RWPE2 (cell line): Measurements from ENCODE around the gene CDH4.

ENCODE experiments used
- ATAC-seq: fragments of 200-7000 bp; cut with Tn5 transposase; 3 replicates; pipeline ENCODE4 v1.9.1; 2021; ENCODE audit warnings: low read depth
- DNase-seq: peaks from one replicate; pipeline ENCODE4 v3.0.0-alpha.2; 2020; ENCODE audit warnings: low spot score
- H3K27ac ChIP-seq: fragments of 450-650 bp; 2 replicates; pipeline ENCODE4 v1.5.1; 2017; ENCODE audit warnings: mild to moderate bottlenecking; ENCODE audit not compliant: poor library complexity, severe bottlenecking
- H3K27me3 ChIP-seq: fragments of 250-450 bp; sonication (Bioruptor Pico); 2 replicates; pipeline ENCODE4 v1.5.1; 2021; ENCODE audit warnings: mild to moderate bottlenecking, moderate library complexity; ENCODE audit not compliant: insufficient read depth, poor library complexity, severe bottlenecking
- H3K36me3 ChIP-seq: fragments of 250-450 bp; sonication (Bioruptor Pico); 2 replicates; pipeline ENCODE4 v1.5.1; 2020; ENCODE audit warnings: low read depth, mild to moderate bottlenecking, moderate library complexity
- H3K4me1 ChIP-seq: fragments of 250-450 bp; sonication (Bioruptor Pico); 2 replicates; pipeline ENCODE4 v1.5.1; 2021; ENCODE audit warnings: mild to moderate bottlenecking, moderate library complexity; ENCODE audit not compliant: insufficient read depth, poor library complexity, severe bottlenecking
- H3K4me3 ChIP-seq: fragments of 250-450 bp; sonication (Bioruptor Pico); 2 replicates; pipeline ENCODE4 v1.5.1; 2021; ENCODE audit warnings: mild to moderate bottlenecking, moderate library complexity; ENCODE audit not compliant: severe bottlenecking
- H3K9me3 ChIP-seq: fragments of 250-450 bp; sonication (Bioruptor Pico); 2 replicates; pipeline ENCODE4 v1.5.1; 2021; ENCODE audit warnings: mild to moderate bottlenecking, moderate library complexity; ENCODE audit not compliant: severe bottlenecking
- TF ChIP-seq, protein P1 (sequence below): fragments of 450-650 bp; IDR thresholded peaks from one replicate; pipeline ENCODE4 v1.5.1; 2017; ENCODE audit warnings: mild to moderate bottlenecking, moderate library complexity; ENCODE audit not compliant: poor library complexity, severe bottlenecking

CDH4 gene

DNA sequence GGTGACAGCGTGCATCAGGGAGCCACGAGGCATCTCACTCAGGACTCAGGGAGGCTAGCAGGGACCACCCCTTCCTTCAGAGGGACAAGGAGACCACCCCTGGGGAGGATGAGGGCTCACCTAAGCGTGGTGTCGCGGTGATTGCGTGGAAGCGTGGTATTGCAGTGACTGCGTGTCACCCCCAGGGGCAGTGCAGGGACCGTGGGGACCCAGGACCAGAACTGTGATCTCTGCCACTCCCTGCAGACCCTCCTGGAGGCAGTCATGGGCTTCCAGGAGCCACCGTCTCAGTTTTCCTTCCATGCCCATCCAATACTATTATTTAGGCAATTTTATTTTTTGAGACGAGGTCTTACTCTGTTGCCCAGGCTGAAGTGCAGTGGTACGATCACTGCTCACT is 666.5 kb downstream of the CDH4 start:
- Histone ChIP-seq H3K36me3 (no peaks in the 10 kb centered on the region), H3K9me3 (no peaks in the 10 kb centered on the region), H3K27ac (no peak overlapping the region), H3K4me3 (no peak overlapping the region), H3K4me1 (no peaks in the 10 kb centered on the region), H3K27me3 (no peaks in the 10 kb centered on the region)
- DNase-seq (no peak), ATAC-seq (no peak)
- TF ChIP-seq, protein P1, sequence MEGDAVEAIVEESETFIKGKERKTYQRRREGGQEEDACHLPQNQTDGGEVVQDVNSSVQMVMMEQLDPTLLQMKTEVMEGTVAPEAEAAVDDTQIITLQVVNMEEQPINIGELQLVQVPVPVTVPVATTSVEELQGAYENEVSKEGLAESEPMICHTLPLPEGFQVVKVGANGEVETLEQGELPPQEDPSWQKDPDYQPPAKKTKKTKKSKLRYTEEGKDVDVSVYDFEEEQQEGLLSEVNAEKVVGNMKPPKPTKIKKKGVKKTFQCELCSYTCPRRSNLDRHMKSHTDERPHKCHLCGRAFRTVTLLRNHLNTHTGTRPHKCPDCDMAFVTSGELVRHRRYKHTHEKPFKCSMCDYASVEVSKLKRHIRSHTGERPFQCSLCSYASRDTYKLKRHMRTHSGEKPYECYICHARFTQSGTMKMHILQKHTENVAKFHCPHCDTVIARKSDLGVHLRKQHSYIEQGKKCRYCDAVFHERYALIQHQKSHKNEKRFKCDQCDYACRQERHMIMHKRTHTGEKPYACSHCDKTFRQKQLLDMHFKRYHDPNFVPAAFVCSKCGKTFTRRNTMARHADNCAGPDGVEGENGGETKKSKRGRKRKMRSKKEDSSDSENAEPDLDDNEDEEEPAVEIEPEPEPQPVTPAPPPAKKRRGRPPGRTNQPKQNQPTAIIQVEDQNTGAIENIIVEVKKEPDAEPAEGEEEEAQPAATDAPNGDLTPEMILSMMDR, result no peak

DNA sequence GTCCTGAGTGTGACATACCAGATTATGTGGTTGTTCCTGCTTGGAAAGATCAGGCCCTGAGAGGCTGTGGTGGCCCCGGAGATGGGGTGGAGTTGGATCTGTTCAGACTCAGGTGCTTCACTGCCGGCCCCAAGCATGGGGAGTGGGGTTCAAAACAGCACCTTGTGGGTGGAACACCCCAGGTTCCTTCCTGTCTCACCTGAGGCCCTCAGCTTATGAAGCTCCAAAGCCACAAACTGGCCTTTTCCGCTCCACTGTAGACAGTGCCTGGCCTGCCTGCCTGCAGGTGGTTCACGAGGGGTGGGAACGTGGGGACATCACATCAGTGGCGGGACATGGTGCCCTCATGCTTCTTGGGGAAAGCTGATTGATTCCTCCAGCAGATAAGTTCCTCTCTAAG is 667.2 kb downstream of the CDH4 start:
- Histone ChIP-seq H3K27ac (no peak overlapping the region), H3K36me3 (no peaks in the 10 kb centered on the region)

DNA sequence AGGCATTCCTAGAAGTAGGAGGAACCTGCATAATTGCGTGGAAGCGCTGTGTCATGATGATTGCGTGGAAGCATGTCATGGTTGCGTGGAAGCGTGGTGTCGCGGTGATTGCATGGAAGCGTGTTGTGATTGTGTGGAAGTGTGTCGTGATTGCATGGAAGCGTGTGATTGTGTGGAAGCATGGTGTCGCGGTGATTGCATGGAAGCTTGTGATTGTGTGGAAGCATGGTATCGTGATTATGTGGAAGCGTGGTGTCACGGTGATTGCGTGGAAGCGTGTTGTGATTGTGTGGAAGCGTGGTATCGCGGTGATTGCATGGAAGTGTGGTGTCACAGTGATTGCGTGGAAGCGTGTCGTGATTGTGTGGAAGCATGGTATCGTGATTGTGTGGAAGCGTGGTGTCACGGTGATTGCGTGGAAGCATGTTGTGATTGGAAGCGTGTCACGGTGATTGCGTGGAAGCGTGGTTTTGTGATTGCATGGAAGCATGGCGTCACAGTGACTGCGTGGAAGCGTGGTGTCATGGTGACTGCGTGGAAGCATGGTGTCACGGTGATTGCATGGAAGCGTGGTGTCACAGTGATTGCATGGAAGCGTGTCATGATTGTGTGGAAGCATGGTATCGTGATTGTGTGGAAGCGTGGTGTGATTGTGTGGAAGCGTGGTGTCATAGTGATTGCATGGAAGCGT is 667.8 kb downstream of the CDH4 start:
- ATAC-seq (no peak), DNase-seq (peak; percentile 73)
- H3K27me3 ChIP-seq, result no peaks in the 10 kb centered on the region
- no peak overlapping the region for H3K4me3 ChIP-seq
- TF ChIP-seq, protein P1, result no peak
- no peaks in the 10 kb centered on the region for H3K9me3 ChIP-seq
- H3K36me3 ChIP-seq, result no peaks in the 10 kb centered on the region
- no peak overlapping the region for H3K27ac ChIP-seq
- H3K4me1 ChIP-seq, result no peaks in the 10 kb centered on the region

More for the DNA sequence above, 667.2 kb downstream of the CDH4 start:
- Histone ChIP-seq H3K4me3 (no peak overlapping the region), H3K9me3 (no peaks in the 10 kb centered on the region), H3K4me1 (no peaks in the 10 kb centered on the region), H3K27me3 (no peaks in the 10 kb centered on the region)
- ATAC-seq, result no peak
- TF ChIP-seq, protein P1, result no peak
- DNase-seq, result peak; percentile 80

DNA sequence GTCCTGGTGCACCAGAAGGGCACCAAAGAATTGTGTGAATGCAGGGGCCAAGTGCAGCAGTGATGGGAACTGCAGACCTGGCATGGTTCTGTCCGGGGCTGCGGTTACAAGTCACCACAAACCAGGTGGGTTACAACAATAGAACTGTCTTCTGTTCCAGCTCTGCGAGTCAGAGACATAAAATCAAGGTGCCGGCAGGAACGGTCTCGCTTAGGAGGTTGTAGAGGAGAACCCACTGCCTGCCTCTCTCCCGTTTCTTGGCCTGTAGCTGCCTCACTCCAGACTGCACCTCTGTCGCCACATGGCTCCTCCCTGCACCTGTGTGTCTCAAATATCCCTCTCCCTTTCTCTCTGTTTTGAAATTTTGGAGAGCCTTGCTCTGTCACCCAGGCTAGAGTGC is 670.4 kb downstream of the CDH4 start:
- ATAC-seq (no peak), DNase-seq (peak; percentile 69)
- Histone ChIP-seq H3K9me3 (no peaks in the 10 kb centered on the region), H3K36me3 (no peaks in the 10 kb centered on the region), H3K4me1 (no peaks in the 10 kb centered on the region), H3K27ac (no peak overlapping the region), H3K27me3 (no peaks in the 10 kb centered on the region), H3K4me3 (no peak overlapping the region)
- TF ChIP-seq, protein P1, result no peak

DNA sequence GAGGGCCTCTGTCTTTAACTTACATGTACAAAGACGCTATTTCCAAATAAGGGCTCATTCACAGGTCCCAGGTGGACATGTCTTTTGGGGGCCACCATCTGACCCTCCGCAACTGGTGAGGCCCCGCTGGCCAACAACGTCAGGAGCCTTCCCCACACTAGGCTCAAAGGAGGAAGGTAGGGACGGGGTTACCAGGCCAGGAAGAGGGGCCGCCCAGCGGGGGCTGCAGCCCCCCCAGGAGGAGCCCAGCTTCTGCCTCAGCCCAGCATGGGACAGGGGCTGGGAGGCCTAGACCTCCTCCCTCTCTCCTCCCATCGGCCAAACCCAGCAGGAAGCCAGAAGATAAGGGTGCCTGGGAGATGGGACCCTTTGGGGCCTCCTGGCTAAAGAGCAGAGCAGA is 670.9 kb downstream of the CDH4 start:
- Histone ChIP-seq H3K4me3 (no peak overlapping the region), H3K9me3 (no peaks in the 10 kb centered on the region), H3K36me3 (no peaks in the 10 kb centered on the region), H3K27me3 (no peaks in the 10 kb centered on the region), H3K27ac (no peak overlapping the region), H3K4me1 (no peaks in the 10 kb centered on the region)
- ATAC-seq (no peak), DNase-seq (no peak)
- TF ChIP-seq, protein P1, result no peak
